Lung (tissue), 12 donors: ENCODE results near the gene CEP128. TPM values are rescaled to one million over a fixed set of nuclear protein-coding genes. Genes with fewer than 3 reads are reported as not detected.

Experiments used
- ATAC-seq: fragments of 200-7000 bp; cut with Tn5 transposase; one replicate; pipeline ENCODE4 v1.9.1; 2020; ENCODE audit warnings: moderate number of reproducible peaks; ENCODE audit not compliant: insufficient read depth, low FRiP score
- DNase-seq, 3 donors: peaks; one replicate each; pipeline ENCODE4 v3.0.0-alpha.2; 2013 to 2017
- H3K27ac ChIP-seq, 2 donors: one replicate each; pipeline ENCODE4 v1.5.1; 2013; ENCODE audit warnings: mild to moderate bottlenecking in 2 of 2, moderate library complexity in 2 of 2, control low read depth in 1 of 2, inconsistent platforms in 1 of 2, low read depth in 1 of 2, low read length in 1 of 2
- H3K27me3 ChIP-seq, 3 donors: one replicate each; pipeline ENCODE4 v1.5.1; 2013; ENCODE audit warnings: low read length in 2 of 3; ENCODE audit not compliant: control insufficient read depth in 3 of 3, insufficient read depth in 3 of 3
- H3K36me3 ChIP-seq, 4 donors: one replicate each; pipeline ENCODE4 v1.5.1; 2013; ENCODE audit warnings: low read length in 4 of 4, mild to moderate bottlenecking in 1 of 4, moderate library complexity in 1 of 4; ENCODE audit not compliant: control insufficient read depth in 4 of 4, insufficient read depth in 4 of 4
- H3K4me1 ChIP-seq, 5 donors: one replicate each; pipeline ENCODE4 v1.5.1; 2013; ENCODE audit warnings: low read length in 5 of 5, mild to moderate bottlenecking in 2 of 5, moderate library complexity in 1 of 5; ENCODE audit not compliant: control insufficient read depth in 5 of 5, insufficient read depth in 5 of 5
- H3K4me3 ChIP-seq: one replicate; pipeline ENCODE4 v1.5.1; 2013; ENCODE audit warnings: mild to moderate bottlenecking, control low read depth, moderate library complexity
- H3K9ac ChIP-seq, 2 donors: one replicate each; pipeline ENCODE4 v1.5.1; 2013; ENCODE audit warnings: low read length in 2 of 2, control low read depth in 1 of 2; ENCODE audit not compliant: insufficient read depth in 1 of 2
- H3K9me3 ChIP-seq, 4 donors: one replicate each; pipeline ENCODE4 v1.5.1; 2013; ENCODE audit warnings: low read length in 3 of 4, mild to moderate bottlenecking in 1 of 4, moderate library complexity in 1 of 4; ENCODE audit not compliant: control insufficient read depth in 4 of 4, insufficient read depth in 3 of 4
- CTCF ChIP-seq: IDR thresholded peaks from 2 replicates; pipeline ENCODE4 v1.5.1; 2012; ENCODE audit warnings: mild to moderate bottlenecking; ENCODE audit errors: control extremely low read depth, extremely low read depth
- WGBS, 2 donors: extraction: QIAGEN DNeasy Blood & Tissue Kit; methylation state at CpG; one replicate each; pipeline ENCODE4 v1.1.7; 2013; 5-methylcytosine and 5-hydroxymethylcytosine counted together
- polyA plus RNA-seq, 2 donors: library from polyadenylated mRNA; stranded (reverse); fragments of 200-250 nt; gene quantifications; one replicate each; pipeline ENCODE4 v1.2.1, GENCODE V29; 2013
- total RNA-seq, 2 donors: library from RNA; depleted of rRNA in 1 of 2; stranded (reverse); fragments of >200 nt in 1 of 2; gene quantifications; one replicate each; pipeline ENCODE4 v1.2.1, GENCODE V29; 2014 to 2021
- donor health status: control.
- donor health status: control.
- donor health status: Bipolar disorder and iron deficiency.
- donor health status: healthy.
- donor health status: DM: yes; HTN: yes; CAD: no.

CEP128 gene
- total and polyA plus RNA-seq, 4 donors: 1.1 to 12.0 (median 6.2) TPM

GRCh38 chr14:80926397-80927082 lies 15.0 kb downstream of the CEP128 start:
- Histone ChIP-seq H3K27me3 (no peaks in the 10 kb centered on the region), H3K4me3 (no peak overlapping the region), H3K36me3 (no peaks in the 10 kb centered on the region), H3K9ac (no peak overlapping the region), H3K9me3 (peaks cover 0 to 4% (median 0%) of the 10 kb centered on the region in 4 donors), H3K27ac (no peak overlapping the region), H3K4me1 (no peaks in the 10 kb centered on the region)
- DNase-seq (no peak), ATAC-seq (no peak)
- TF ChIP-seq CTCF: no peak
- WGBS, 2 donors: 91 to 95% methylated on average over 4 of the region's 4 CpGs

GRCh38 chr14:80924365-80925103 lies 17.0 kb downstream of the CEP128 start:
- Histone ChIP-seq H3K27me3 (no peaks in the 10 kb centered on the region), H3K4me1 (no peaks in the 10 kb centered on the region), H3K4me3 (no peak overlapping the region), H3K36me3 (no peaks in the 10 kb centered on the region), H3K27ac (no peak overlapping the region), H3K9ac (no peak overlapping the region), H3K9me3 (peaks cover 0 to 4% (median 0%) of the 10 kb centered on the region in 4 donors)
- ATAC-seq (no peak), DNase-seq (no peak)
- WGBS, 2 donors: 87 to 95% methylated on average over 2 of the region's 2 CpGs
- no peak for TF ChIP-seq CTCF

GRCh38 chr14:80923368-80923767 lies 18.2 kb downstream of the CEP128 start:
- Histone ChIP-seq H3K9ac (no peak overlapping the region), H3K36me3 (no peaks in the 10 kb centered on the region), H3K9me3 (peaks cover 0 to 4% (median 0%) of the 10 kb centered on the region in 4 donors), H3K27me3 (no peaks in the 10 kb centered on the region), H3K4me1 (no peaks in the 10 kb centered on the region), H3K4me3 (no peak overlapping the region), H3K27ac (no peak overlapping the region)
- ATAC-seq (no peak), DNase-seq (no peak)
- TF ChIP-seq CTCF: no peak
